ENCODE data around the gene SERTAD3. TPM values are rescaled to one million over a fixed set of nuclear protein-coding genes. Genes with fewer than 3 reads are reported as not detected.

SERTAD3 gene
- total RNA-seq, 1 donor from 2014 or later, result 26.5 TPM

GRCh38 chr19:40453151-40453735 lies 9.1 kb upstream of the SERTAD3 start:
- no peaks in the 10 kb centered on the region for H3K36me3 Mint-ChIP-seq (ENCODE audit: insufficient read depth)
- peaks cover 1% of the 10 kb centered on the region for H3K4me1 Mint-ChIP-seq (ENCODE audit: low read depth)
- H3K9me3 Mint-ChIP-seq (ENCODE audit: low read depth), result no peaks in the 10 kb centered on the region
- no peak for TF ChIP-seq CTCF (IDR thresholded peaks at IDR 0.05; ENCODE audit: unreplicated experiment)
- H3K4me3 Mint-ChIP-seq (ENCODE audit: low read depth), result no peak overlapping the region
- H3K27me3 Mint-ChIP-seq, result no peaks in the 10 kb centered on the region
- H3K27ac Mint-ChIP-seq, result no peak overlapping the region
- DNase-seq (ENCODE audit: low spot score, unreplicated experiment), result no peak

DNA sequence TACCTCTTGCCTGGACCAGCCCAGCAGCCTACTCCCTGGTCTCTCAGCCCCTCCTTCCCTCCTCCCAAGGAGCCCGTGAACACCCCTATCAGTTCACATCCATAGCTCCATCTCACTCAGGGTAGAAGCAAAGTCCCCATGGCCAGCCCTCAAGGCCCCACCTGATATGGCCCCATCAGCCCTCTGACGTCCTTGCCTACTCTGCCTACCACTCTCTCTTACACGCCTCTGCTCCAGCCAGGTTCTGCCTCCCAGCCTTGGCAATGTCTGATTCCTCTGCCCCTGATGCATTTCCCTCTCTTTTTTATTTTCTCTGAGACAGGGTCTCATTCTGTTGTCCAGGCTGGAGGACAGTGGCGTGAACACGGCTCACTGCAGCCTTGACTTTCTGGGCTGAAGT lies 7.9 kb upstream of the SERTAD3 start:
- Mint-ChIP-seq H3K9me3 (ENCODE audit: low read depth) (no peaks in the 10 kb centered on the region), H3K27ac (peak overlapping the region; percentile 85)

DNA sequence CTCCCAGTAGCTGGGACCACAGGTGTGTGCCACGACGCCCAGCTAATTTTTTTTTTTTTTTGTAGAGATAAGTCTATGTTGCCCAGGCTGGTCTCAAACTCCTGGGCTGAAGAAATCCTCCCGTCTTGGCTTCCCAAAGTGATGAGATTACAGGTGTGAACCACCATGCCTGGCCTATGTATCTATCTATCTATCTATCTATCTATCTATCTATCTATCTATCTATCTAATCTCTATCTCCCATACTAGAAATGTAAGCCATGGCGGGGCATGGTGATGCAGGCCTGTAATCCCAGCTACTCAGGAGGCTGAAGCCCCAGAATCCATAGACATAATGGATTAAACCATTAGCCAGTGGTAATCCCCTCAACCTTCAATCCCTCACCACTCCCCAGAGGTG lies 6.5 kb upstream of the SERTAD3 start:
- TF ChIP-seq CTCF (IDR thresholded peaks at IDR 0.05; ENCODE audit: unreplicated experiment), result no peak
- DNase-seq (ENCODE audit: low spot score, unreplicated experiment), result no peak
- no peaks in the 10 kb centered on the region for H3K9me3 Mint-ChIP-seq (ENCODE audit: low read depth)
- H3K36me3 Mint-ChIP-seq (ENCODE audit: insufficient read depth), result no peaks in the 10 kb centered on the region
- peaks cover 2% of the 10 kb centered on the region for H3K4me1 Mint-ChIP-seq (ENCODE audit: low read depth)
- no peak overlapping the region for H3K4me3 Mint-ChIP-seq (ENCODE audit: low read depth)
- H3K27me3 Mint-ChIP-seq, result no peaks in the 10 kb centered on the region
- H3K27ac Mint-ChIP-seq, result no peak overlapping the region

More for the DNA sequence above, 7.9 kb upstream of the SERTAD3 start:
- H3K4me1 Mint-ChIP-seq (ENCODE audit: low read depth), result peaks cover 1% of the 10 kb centered on the region
- no peak overlapping the region for H3K4me3 Mint-ChIP-seq (ENCODE audit: low read depth)
- H3K27me3 Mint-ChIP-seq, result no peaks in the 10 kb centered on the region
- H3K36me3 Mint-ChIP-seq (ENCODE audit: insufficient read depth), result no peaks in the 10 kb centered on the region
- no peak for DNase-seq (ENCODE audit: low spot score, unreplicated experiment)
- TF ChIP-seq CTCF (IDR thresholded peaks at IDR 0.05; ENCODE audit: unreplicated experiment), result no peak

- Mint-ChIP-seq H3K36me3 (ENCODE audit: insufficient read depth) (no peaks in the 10 kb centered on the region), H3K27me3 (no peaks in the 10 kb centered on the region), H3K4me3 (ENCODE audit: low read depth) (no peak overlapping the region), H3K9me3 (ENCODE audit: low read depth) (no peaks in the 10 kb centered on the region), H3K4me1 (ENCODE audit: low read depth) (peaks cover 8% of the 10 kb centered on the region), H3K27ac (no peak overlapping the region)
- no peak for TF ChIP-seq CTCF (IDR thresholded peaks at IDR 0.05; ENCODE audit: unreplicated experiment)
- no peak for DNase-seq (ENCODE audit: low spot score, unreplicated experiment)
These were observed 5.4 kb upstream of the SERTAD3 start for GRCh38 chr19:40449506-40449905.

DNA sequence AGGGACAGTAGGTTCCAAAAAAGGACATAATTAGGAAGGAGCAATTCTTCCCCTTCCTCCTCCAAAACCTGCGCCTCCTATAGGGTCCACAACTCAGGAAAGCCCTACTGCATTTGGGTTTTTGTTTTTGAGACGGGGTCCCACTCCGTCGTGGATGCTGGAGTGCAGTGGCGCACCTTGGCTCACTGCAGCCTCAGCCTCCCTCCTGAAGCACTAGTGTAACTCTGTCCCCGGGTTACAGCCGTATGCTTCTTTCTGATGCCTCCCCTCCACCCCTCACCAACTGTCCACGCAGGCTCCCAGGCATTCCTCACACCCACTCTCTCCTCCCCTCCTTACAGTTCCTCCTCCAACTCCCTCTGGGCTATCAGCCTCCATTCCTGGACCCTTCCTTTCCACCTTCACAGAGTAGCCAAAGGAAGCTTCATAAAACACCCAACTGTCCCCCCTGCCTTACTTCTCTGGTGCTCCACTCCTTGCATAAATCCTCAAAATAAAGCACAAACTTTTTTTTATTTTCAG lies 2.2 kb upstream of the SERTAD3 start:
- Mint-ChIP-seq H3K27ac (no peak overlapping the region), H3K4me1 (ENCODE audit: low read depth) (peaks cover 17% of the 10 kb centered on the region), H3K27me3 (no peaks in the 10 kb centered on the region), H3K36me3 (ENCODE audit: insufficient read depth) (peaks cover 4% of the 10 kb centered on the region), H3K9me3 (ENCODE audit: low read depth) (no peaks in the 10 kb centered on the region), H3K4me3 (ENCODE audit: low read depth) (no peak overlapping the region)
- no peak for DNase-seq (ENCODE audit: low spot score, unreplicated experiment)
- TF ChIP-seq CTCF (IDR thresholded peaks at IDR 0.05; ENCODE audit: unreplicated experiment), result no peak

Data from progenitor cell of endocrine pancreas (in vitro differentiated cells).